WTC11 (cell line): Measurements from ENCODE around the gene ZMIZ1. TPM values are rescaled to one million over a fixed set of nuclear protein-coding genes. Genes with fewer than 3 reads are reported as not detected.

Experiments used
- ATAC-seq: fragments of 200-7000 bp; cut with Tn5 transposase; 2 replicates; pipeline ENCODE4 v1.10.0; 2021; ENCODE audit warnings: mild to moderate bottlenecking, moderate library complexity
- CTCF ChIA-PET: fragments of 300-600 bp; sonication (Branson Sonifier 250); formaldehyde crosslinking; loops from one replicate; lab custom pipeline; 2021; ENCODE audit warnings: antibody characterized with exemption; lab: Charles Lee
- POLR2A ChIA-PET: fragments of 350-600 bp; sonication (Branson Sonifier 250); formaldehyde crosslinking; loops from one replicate; lab custom pipeline; 2021; ENCODE audit warnings: antibody characterized with exemption; lab: Charles Lee
- DNase-seq: peaks from one replicate; pipeline ENCODE4 v3.0.0; 2021; ENCODE audit warnings: low spot score
- H3K27ac Mint-ChIP-seq: 2 replicates; pipeline ENCODE4 v1.8.0; 2021; ENCODE audit warnings: mixed read lengths
- H3K27me3 Mint-ChIP-seq: 2 replicates; pipeline ENCODE4 v1.8.0; 2021; ENCODE audit warnings: low read depth, mild to moderate bottlenecking, moderate library complexity, mixed read lengths
- H3K36me3 Mint-ChIP-seq: 2 replicates; pipeline ENCODE4 v1.8.0; 2021; ENCODE audit warnings: mixed read lengths
- H3K4me1 Mint-ChIP-seq: 2 replicates; pipeline ENCODE4 v1.8.0; 2022; ENCODE audit warnings: mixed read lengths
- H3K4me3 Mint-ChIP-seq: 2 replicates; pipeline ENCODE4 v1.8.0; 2021; ENCODE audit warnings: mild to moderate bottlenecking, moderate library complexity, mixed read lengths
- H3K9me3 Mint-ChIP-seq: 2 replicates; pipeline ENCODE4 v1.8.0; 2021; ENCODE audit warnings: mixed read lengths
- ATF1 ChIP-seq: sonication (generic); formaldehyde crosslinking; IDR thresholded peaks from 2 replicates; pipeline ENCODE4 v1.8.1; 2023; ENCODE audit warnings: mild to moderate bottlenecking, moderate library complexity, missing genetic modification reagents
- CBFB ChIP-seq: sonication (generic); formaldehyde crosslinking; IDR thresholded peaks from 2 replicates; pipeline ENCODE4 v1.8.1; 2022; ENCODE audit warnings: mild to moderate bottlenecking, low read depth, missing genetic modification reagents
- CDX4 ChIP-seq: fragments of 250-450 bp; sonication (Bioruptor Pico); IDR thresholded peaks from 2 replicates; pipeline ENCODE4 v1.9.0; 2021; ENCODE audit warnings: moderate library complexity, mild to moderate bottlenecking, inconsistent platforms, borderline replicate concordance
- FOXK1 ChIP-seq: sonication (generic); formaldehyde crosslinking; IDR thresholded peaks from 2 replicates; pipeline ENCODE4 v1.8.0; 2022; ENCODE audit warnings: mild to moderate bottlenecking, moderate library complexity, missing genetic modification reagents
- FOXP1 ChIP-seq: sonication (generic); formaldehyde crosslinking; IDR thresholded peaks from 2 replicates; pipeline ENCODE4 v1.8.0; 2022; ENCODE audit warnings: missing genetic modification reagents, mild to moderate bottlenecking, moderate library complexity, borderline replicate concordance
- GRHL2 ChIP-seq: fragments of 250-450 bp; sonication (Bioruptor Pico); IDR thresholded peaks from 2 replicates; pipeline ENCODE4 v1.8.0; 2022; ENCODE audit warnings: mild to moderate bottlenecking, moderate library complexity; ENCODE audit not compliant: insufficient replicate concordance, severe bottlenecking
- MXD4 ChIP-seq: fragments of 250-450 bp; sonication (Bioruptor Pico); IDR thresholded peaks from 2 replicates; pipeline ENCODE4 v1.8.0; 2021; ENCODE audit warnings: mild to moderate bottlenecking, moderate library complexity, borderline replicate concordance
- MYBL2 ChIP-seq: sonication (generic); formaldehyde crosslinking; IDR thresholded peaks from 2 replicates; pipeline ENCODE4 v1.8.1; 2023; ENCODE audit warnings: mild to moderate bottlenecking, moderate library complexity, missing genetic modification reagents
- NFATC4 ChIP-seq: fragments of 250-450 bp; sonication (Bioruptor Pico); IDR thresholded peaks from 2 replicates; pipeline ENCODE4 v1.9.0; 2021; ENCODE audit warnings: mild to moderate bottlenecking
- NR1H2 ChIP-seq: sonication (generic); formaldehyde crosslinking; IDR thresholded peaks from 2 replicates; pipeline ENCODE4 v1.9.0; 2021; ENCODE audit warnings: mild to moderate bottlenecking, moderate library complexity, missing genetic modification reagents
- OVOL2 ChIP-seq: fragments of 250-450 bp; sonication (Bioruptor Pico); IDR thresholded peaks from 2 replicates; pipeline ENCODE4 v1.9.0; 2021; ENCODE audit warnings: mild to moderate bottlenecking, borderline replicate concordance
- SMAD4 ChIP-seq: sonication (generic); formaldehyde crosslinking; IDR thresholded peaks from 2 replicates; pipeline ENCODE4 v1.8.0; 2022; ENCODE audit warnings: mild to moderate bottlenecking, missing genetic modification reagents
- SP1 ChIP-seq: sonication (generic); formaldehyde crosslinking; conservative IDR thresholded peaks from 2 replicates; pipeline ENCODE4 v1.8.1; 2022; ENCODE audit warnings: missing genetic modification reagents
- TEAD1 ChIP-seq: sonication (generic); formaldehyde crosslinking; IDR thresholded peaks from 2 replicates; pipeline ENCODE4 v1.8.0; 2022; ENCODE audit warnings: mild to moderate bottlenecking, missing genetic modification reagents
- TEAD4 ChIP-seq: sonication (generic); formaldehyde crosslinking; IDR thresholded peaks from 2 replicates; pipeline ENCODE4 v1.8.0; 2022; ENCODE audit warnings: mild to moderate bottlenecking, missing genetic modification reagents
- TP53 ChIP-seq: sonication (generic); formaldehyde crosslinking; IDR thresholded peaks from 2 replicates; pipeline ENCODE4 v1.8.1; 2023; ENCODE audit warnings: mild to moderate bottlenecking, missing genetic modification reagents
- USF1 ChIP-seq: sonication (generic); formaldehyde crosslinking; IDR thresholded peaks from 2 replicates; pipeline ENCODE4 v1.8.0; 2022; ENCODE audit warnings: mild to moderate bottlenecking, missing genetic modification reagents
- ZBTB43 ChIP-seq: sonication (generic); formaldehyde crosslinking; IDR thresholded peaks from 2 replicates; pipeline ENCODE4 v1.8.1; 2023; ENCODE audit warnings: mild to moderate bottlenecking, missing genetic modification reagents
- ZNF121 ChIP-seq: sonication (generic); formaldehyde crosslinking; IDR thresholded peaks from 2 replicates; pipeline ENCODE4 v1.8.0; 2023; ENCODE audit warnings: missing genetic modification reagents
- ZNF138 ChIP-seq: sonication (generic); formaldehyde crosslinking; conservative IDR thresholded peaks from 2 replicates; pipeline ENCODE4 v1.8.1; 2022; ENCODE audit warnings: mild to moderate bottlenecking, moderate library complexity, missing genetic modification reagents
- ZNF219 ChIP-seq: sonication (generic); formaldehyde crosslinking; IDR thresholded peaks from 2 replicates; pipeline ENCODE4 v1.8.0; 2023; ENCODE audit warnings: missing genetic modification reagents, mild to moderate bottlenecking, borderline replicate concordance
- ZNF263 ChIP-seq: sonication (generic); formaldehyde crosslinking; IDR thresholded peaks from 2 replicates; pipeline ENCODE4 v1.8.1; 2022; ENCODE audit warnings: low read depth, mild to moderate bottlenecking, moderate library complexity, missing genetic modification reagents
- ZNF416 ChIP-seq: fragments of 250-450 bp; sonication (Bioruptor Pico); IDR thresholded peaks from 2 replicates; pipeline ENCODE4 v1.9.0; 2021; ENCODE audit warnings: mild to moderate bottlenecking, inconsistent platforms
- total RNA-seq: library from RNA; stranded (reverse); gene quantifications from 3 replicates; pipeline ENCODE4 v1.2.3, GENCODE V29; 2021
- TF ChIP-seq, protein P1 (sequence below): sonication (generic); formaldehyde crosslinking; IDR thresholded peaks from 2 replicates; pipeline ENCODE4 v1.8.1; 2023; ENCODE audit warnings: mild to moderate bottlenecking, moderate library complexity, missing genetic modification reagents
- TF ChIP-seq, protein P2 (sequence below): fragments of 250-450 bp; sonication (Bioruptor Pico); IDR thresholded peaks from 2 replicates; pipeline ENCODE4 v1.8.0; 2021; ENCODE audit warnings: mild to moderate bottlenecking
- TF ChIP-seq, protein P3 (sequence below): fragments of 250-450 bp; sonication (Bioruptor Pico); IDR thresholded peaks from 2 replicates; pipeline ENCODE4 v1.9.0; 2021; ENCODE audit warnings: mild to moderate bottlenecking

ZMIZ1 gene
- total RNA-seq, 1 experiment from 2014 or later, result 44.4 TPM

- peaks cover 12% of the 10 kb centered on the region for H3K4me1 Mint-ChIP-seq
- H3K4me3 Mint-ChIP-seq, result no peak overlapping the region
- ChIA-PET POLR2A (no interaction called here), CTCF (no interaction called here)
- no peak for TF ChIP-seq ZBTB43 (CRISPR knock-in tag)
- no peak for TF ChIP-seq TEAD1 (CRISPR knock-in tag)
- TF ChIP-seq NFATC4 (CRISPR knock-in tag), result no peak
- no peak for TF ChIP-seq ZNF416
- no peak for TF ChIP-seq ZNF263 (CRISPR knock-in tag)
- no peak for TF ChIP-seq ZNF138 (CRISPR knock-in tag)
- TF ChIP-seq ZNF121, result no peak
- TF ChIP-seq MXD4 (CRISPR knock-in tag), result no peak
- no peaks in the 10 kb centered on the region for H3K9me3 Mint-ChIP-seq
- H3K27me3 Mint-ChIP-seq, result no peaks in the 10 kb centered on the region
- ATAC-seq (no peak), DNase-seq (no peak)
- H3K27ac Mint-ChIP-seq, result no peak overlapping the region; the same call in 1 of the 2 replicates
- H3K36me3 Mint-ChIP-seq, result peaks cover 9% of the 10 kb centered on the region
Measured at GRCh38 chr10:79312601-79313187, 243.9 kb downstream of the ZMIZ1 start.

DNA sequence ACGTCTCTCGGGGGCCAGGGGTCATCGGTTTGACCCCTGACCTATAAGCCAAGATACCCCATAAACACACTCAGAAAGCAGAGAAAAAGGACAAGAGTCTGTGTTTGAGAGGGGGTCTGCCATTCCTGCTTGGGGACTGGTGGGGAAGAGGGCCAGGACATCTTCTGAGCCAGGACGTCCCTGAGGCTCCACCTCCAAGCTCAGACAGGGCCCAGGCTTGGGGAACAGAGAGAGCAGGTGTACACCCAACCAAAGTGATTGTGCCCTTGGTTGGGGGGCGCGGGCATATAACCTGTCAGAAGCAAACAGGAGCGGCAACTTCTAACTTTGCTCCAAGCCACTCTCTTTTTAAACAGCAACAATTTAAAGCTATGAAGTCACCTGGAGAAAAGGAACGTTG is 244.6 kb downstream of the ZMIZ1 start:
- ChIA-PET POLR2A (no interaction called here), CTCF (no interaction called here)
- Mint-ChIP-seq H3K4me1 (peaks cover 18% of the 10 kb centered on the region), H3K4me3 (no peak overlapping the region), H3K27ac (no peak overlapping the region)
- no peak for DNase-seq
- no peak for TF ChIP-seq ATF1 (CRISPR knock-in tag)
- no peak for TF ChIP-seq CBFB (CRISPR knock-in tag)
- TF ChIP-seq CDX4 (CRISPR knock-in tag), result no peak
- TF ChIP-seq GRHL2, result no peak
- TF ChIP-seq NR1H2 (CRISPR knock-in tag), result no peak
- TF ChIP-seq, protein P1, sequence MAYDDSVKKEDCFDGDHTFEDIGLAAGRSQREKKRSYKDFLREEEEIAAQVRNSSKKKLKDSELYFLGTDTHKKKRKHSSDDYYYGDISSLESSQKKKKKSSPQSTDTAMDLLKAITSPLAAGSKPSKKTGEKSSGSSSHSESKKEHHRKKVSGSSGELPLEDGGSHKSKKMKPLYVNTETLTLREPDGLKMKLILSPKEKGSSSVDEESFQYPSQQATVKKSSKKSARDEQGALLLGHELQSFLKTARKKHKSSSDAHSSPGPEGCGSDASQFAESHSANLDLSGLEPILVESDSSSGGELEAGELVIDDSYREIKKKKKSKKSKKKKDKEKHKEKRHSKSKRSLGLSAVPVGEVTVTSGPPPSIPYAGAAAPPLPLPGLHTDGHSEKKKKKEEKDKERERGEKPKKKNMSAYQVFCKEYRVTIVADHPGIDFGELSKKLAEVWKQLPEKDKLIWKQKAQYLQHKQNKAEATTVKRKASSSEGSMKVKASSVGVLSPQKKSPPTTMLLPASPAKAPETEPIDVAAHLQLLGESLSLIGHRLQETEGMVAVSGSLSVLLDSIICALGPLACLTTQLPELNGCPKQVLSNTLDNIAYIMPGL, result no peak
- no peak for TF ChIP-seq ZNF121
- TF ChIP-seq, protein P2, sequence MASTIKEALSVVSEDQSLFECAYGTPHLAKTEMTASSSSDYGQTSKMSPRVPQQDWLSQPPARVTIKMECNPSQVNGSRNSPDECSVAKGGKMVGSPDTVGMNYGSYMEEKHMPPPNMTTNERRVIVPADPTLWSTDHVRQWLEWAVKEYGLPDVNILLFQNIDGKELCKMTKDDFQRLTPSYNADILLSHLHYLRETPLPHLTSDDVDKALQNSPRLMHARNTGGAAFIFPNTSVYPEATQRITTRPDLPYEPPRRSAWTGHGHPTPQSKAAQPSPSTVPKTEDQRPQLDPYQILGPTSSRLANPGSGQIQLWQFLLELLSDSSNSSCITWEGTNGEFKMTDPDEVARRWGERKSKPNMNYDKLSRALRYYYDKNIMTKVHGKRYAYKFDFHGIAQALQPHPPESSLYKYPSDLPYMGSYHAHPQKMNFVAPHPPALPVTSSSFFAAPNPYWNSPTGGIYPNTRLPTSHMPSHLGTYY (CRISPR knock-in tag), result no peak
- TF ChIP-seq, all 79 proteins: peak for 0
- peaks cover 4% of the 10 kb centered on the region; the same call in 1 of the 2 replicates for H3K36me3 Mint-ChIP-seq
- ATAC-seq, result no peak
- no peaks in the 10 kb centered on the region for H3K9me3 Mint-ChIP-seq
- no peaks in the 10 kb centered on the region for H3K27me3 Mint-ChIP-seq

GRCh38 chr10:79313911-79314439 is 245.2 kb downstream of the ZMIZ1 start:
- CTCF ChIA-PET, result interaction anchor here (0.5 kb wide), 1 partner anchor 721 kb away, joined by 3 read pairs; no protein-coding TSS in a partner anchor
- TF ChIP-seq SP1 (CRISPR knock-in tag) (no peak), USF1 (CRISPR knock-in tag) (no peak), TP53 (CRISPR knock-in tag) (no peak), FOXK1 (no peak), FOXP1 (no peak), SMAD4 (CRISPR knock-in tag) (no peak), ZBTB43 (CRISPR knock-in tag) (no peak), TEAD4 (CRISPR knock-in tag) (no peak), ZNF219 (CRISPR knock-in tag) (no peak), OVOL2 (no peak), MYBL2 (CRISPR knock-in tag) (no peak), ZNF416 (no peak)
- TF ChIP-seq, protein P3, sequence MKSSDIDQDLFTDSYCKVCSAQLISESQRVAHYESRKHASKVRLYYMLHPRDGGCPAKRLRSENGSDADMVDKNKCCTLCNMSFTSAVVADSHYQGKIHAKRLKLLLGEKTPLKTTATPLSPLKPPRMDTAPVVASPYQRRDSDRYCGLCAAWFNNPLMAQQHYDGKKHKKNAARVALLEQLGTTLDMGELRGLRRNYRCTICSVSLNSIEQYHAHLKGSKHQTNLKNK (CRISPR knock-in tag), result no peak
- TF ChIP-seq, all 79 proteins: peak for 0
- Mint-ChIP-seq H3K4me1 (peaks cover 25% of the 10 kb centered on the region), H3K9me3 (peaks cover 3% of the 10 kb centered on the region), H3K27me3 (no peaks in the 10 kb centered on the region), H3K4me3 (no peak overlapping the region), H3K36me3 (no peaks in the 10 kb centered on the region; the same call in 1 of the 2 replicates), H3K27ac (no peak overlapping the region)
- no peak for DNase-seq
- POLR2A ChIA-PET, result no interaction called here
- no peak for ATAC-seq
